H9 (cell line): ENCODE data around the gene F12. TPM values are rescaled to one million over a fixed set of nuclear protein-coding genes. Genes with fewer than 3 reads are reported as not detected.
A peak's percentile ranks its signal among the peaks of the same experiment; 100 is the strongest.

Experiments used
- DNase-seq: peaks from one replicate; pipeline ENCODE4 v3.0.0-alpha.2; 2017
- H2AFZ ChIP-seq: one replicate; pipeline ENCODE4 v1.6.1; 2013; ENCODE audit warnings: mild to moderate bottlenecking, low read length, control low read depth, moderate library complexity
- H2AK5ac ChIP-seq: 2 replicates; pipeline ENCODE4 v1.6.1; 2013; ENCODE audit warnings: low read length, control low read depth, mixed read lengths; ENCODE audit not compliant: insufficient read length
- H2BK120ac ChIP-seq: one replicate; pipeline ENCODE4 v1.6.1; 2013; ENCODE audit warnings: low read depth, mild to moderate bottlenecking, low read length, control low read depth, inconsistent platforms; ENCODE audit not compliant: poor library complexity, severe bottlenecking
- H2BK12ac ChIP-seq: 2 replicates; pipeline ENCODE4 v1.6.1; 2013; ENCODE audit warnings: low read length, control low read depth, mixed read lengths, low read depth; ENCODE audit not compliant: insufficient read length
- H2BK15ac ChIP-seq: 2 replicates; pipeline ENCODE4 v1.6.1; 2013; ENCODE audit warnings: low read depth, low read length, control low read depth
- H2BK20ac ChIP-seq: one replicate; pipeline ENCODE4 v1.6.1; 2013; ENCODE audit warnings: low read depth, mild to moderate bottlenecking, low read length, control low read depth, inconsistent platforms; ENCODE audit not compliant: poor library complexity, severe bottlenecking
- H2BK5ac ChIP-seq: 2 replicates; pipeline ENCODE4 v1.6.1; 2013; ENCODE audit warnings: low read length, control low read depth, mixed read lengths; ENCODE audit not compliant: insufficient read length
- H3K14ac ChIP-seq: 2 replicates; pipeline ENCODE4 v1.6.1; 2013; ENCODE audit warnings: low read length, control low read depth; ENCODE audit not compliant: insufficient read depth
- H3K18ac ChIP-seq: 2 replicates; pipeline ENCODE4 v1.6.1; 2013; ENCODE audit warnings: low read depth, mild to moderate bottlenecking, mixed read lengths, low read length, control low read depth; ENCODE audit not compliant: insufficient read length
- H3K23ac ChIP-seq: 2 replicates; pipeline ENCODE4 v1.6.1; 2013; ENCODE audit warnings: low read length, control low read depth, mixed read lengths, low read depth; ENCODE audit not compliant: insufficient read length
- H3K23me2 ChIP-seq: 2 replicates; pipeline ENCODE4 v1.6.1; 2013; ENCODE audit warnings: low read depth, mild to moderate bottlenecking, mixed read lengths, low read length, control low read depth; ENCODE audit not compliant: insufficient read length, poor library complexity, severe bottlenecking
- H3K27ac ChIP-seq: 2 replicates; pipeline ENCODE4 v1.5.1; 2013; ENCODE audit warnings: low read length, control low read depth, mixed read lengths, low read depth; ENCODE audit not compliant: insufficient read length
- H3K27me3 ChIP-seq: 2 replicates; pipeline ENCODE4 v1.6.1; 2013; ENCODE audit warnings: low read length, control low read depth, inconsistent platforms; ENCODE audit not compliant: insufficient read depth
- H3K4ac ChIP-seq: 2 replicates; pipeline ENCODE4 v1.6.1; 2013; ENCODE audit warnings: low read depth, mild to moderate bottlenecking, control low read depth, inconsistent platforms, low read length, moderate library complexity
- H3K4me1 ChIP-seq: 2 replicates; pipeline ENCODE4 v1.6.1; 2013; ENCODE audit warnings: low read length, control low read depth, inconsistent platforms; ENCODE audit not compliant: insufficient read depth
- H3K4me2 ChIP-seq: 2 replicates; pipeline ENCODE4 v1.6.1; 2013; ENCODE audit warnings: low read length, control low read depth, mixed read lengths; ENCODE audit not compliant: insufficient read length, insufficient read depth
- H3K56ac ChIP-seq: 2 replicates; pipeline ENCODE4 v1.6.1; 2013; ENCODE audit warnings: low read depth, mild to moderate bottlenecking, mixed read lengths, low read length, control low read depth; ENCODE audit not compliant: insufficient read length
- H3K79me1 ChIP-seq: 2 replicates; pipeline ENCODE4 v1.6.1; 2013; ENCODE audit warnings: low read depth, mild to moderate bottlenecking, moderate library complexity, low read length, control low read depth, inconsistent platforms; ENCODE audit not compliant: insufficient read depth, poor library complexity, severe bottlenecking
- H3K79me2 ChIP-seq: 2 replicates; pipeline ENCODE4 v1.6.1; 2013; ENCODE audit warnings: low read length, control low read depth, inconsistent platforms; ENCODE audit not compliant: insufficient read depth
- H3K9ac ChIP-seq: 2 replicates; pipeline ENCODE4 v1.6.1; 2013; ENCODE audit warnings: low read length, control low read depth, mixed read lengths; ENCODE audit not compliant: insufficient read length; ENCODE audit errors: extremely low read depth
- H3K9me3 ChIP-seq: one replicate; pipeline ENCODE4 v1.6.1; 2013; ENCODE audit warnings: low read depth, low read length, inconsistent platforms; ENCODE audit not compliant: control insufficient read depth
- H3T11ph ChIP-seq: one replicate; pipeline ENCODE4 v1.6.1; 2013; ENCODE audit warnings: mild to moderate bottlenecking, low read length, control low read depth, inconsistent platforms
- H4K20me1 ChIP-seq: one replicate; pipeline ENCODE4 v1.6.1; 2013; ENCODE audit not compliant: control insufficient read depth, insufficient read length, insufficient read depth
- H4K5ac ChIP-seq: 2 replicates; pipeline ENCODE4 v1.6.1; 2013; ENCODE audit warnings: low read depth, mild to moderate bottlenecking, mixed read lengths, low read length, control low read depth; ENCODE audit not compliant: insufficient read length
- H4K8ac ChIP-seq: replicated peaks from 2 replicates; pipeline ENCODE4 v1.6.1; 2013; ENCODE audit warnings: low read length, control low read depth, mixed read lengths, low read depth; ENCODE audit not compliant: insufficient read length
- H4K91ac ChIP-seq: 2 replicates; pipeline ENCODE4 v1.6.1; 2013; ENCODE audit warnings: low read depth, mild to moderate bottlenecking, moderate library complexity, mixed read lengths, low read length, control low read depth; ENCODE audit not compliant: insufficient read length
- H3K27ac Mint-ChIP-seq, 3 experiments: 2 replicates in 2 of 3; 3 replicates in 1 of 3; pipeline ENCODE4 v1.8.0; 2020 to 2021; ENCODE audit warnings: mixed read lengths in 3 of 3, mild to moderate bottlenecking in 1 of 3, moderate library complexity in 1 of 3
- H3K27me3 Mint-ChIP-seq: 2 replicates; pipeline ENCODE4 v1.8.0; 2021; ENCODE audit warnings: low read depth, mild to moderate bottlenecking, moderate library complexity, mixed read lengths
- H3K36me3 Mint-ChIP-seq, 3 experiments: 2 replicates in 2 of 3; 3 replicates in 1 of 3; pipeline ENCODE4 v1.8.0; 2020 to 2021; ENCODE audit warnings: low read depth in 3 of 3, mixed read lengths in 3 of 3; ENCODE audit not compliant: insufficient read depth in 1 of 3
- H3K4me1 Mint-ChIP-seq, 2 experiments: 2 replicates each; pipeline ENCODE4 v1.8.0; 2020; ENCODE audit warnings: mixed read lengths in 2 of 2
- H3K4me3 Mint-ChIP-seq, 2 experiments: 2 replicates in 1 of 2; 3 replicates in 1 of 2; pipeline ENCODE4 v1.8.0; 2020 to 2021; ENCODE audit warnings: mild to moderate bottlenecking in 2 of 2, mixed read lengths in 2 of 2, moderate library complexity in 1 of 2
- H3K9me3 Mint-ChIP-seq, 2 experiments: 2 replicates in 1 of 2; 3 replicates in 1 of 2; pipeline ENCODE4 v1.8.0; 2020; ENCODE audit warnings: mild to moderate bottlenecking in 2 of 2, mixed read lengths in 2 of 2, moderate library complexity in 1 of 2
- CTCF ChIP-seq: fragments of 200-600 bp; sonication (generic); conservative IDR thresholded peaks from 3 replicates; pipeline ENCODE4 v1.8.0; 2021; ENCODE audit warnings: antibody characterized with exemption, mild to moderate bottlenecking
- WGBS: extraction: QIAGEN DNeasy Blood & Tissue Kit; methylation state at CpG from one replicate; pipeline ENCODE4 v1.1.7; 2013; ENCODE audit warnings: missing lambda C conversion rate, low lambda C conversion rate, mixed read lengths; ENCODE audit not compliant: insufficient read length; ENCODE audit errors: extremely low coverage; 5-methylcytosine and 5-hydroxymethylcytosine counted together
- total RNA-seq: library from RNA; stranded (reverse); gene quantifications from 2 replicates; pipeline ENCODE4 v1.2.1, GENCODE V29; 2021

F12 gene
- total RNA-seq, 1 experiment from 2014 or later: 3.5 TPM

GRCh38 chr5:177427919-177428573, 18.7 kb upstream of the F12 start:
- Histone ChIP-seq H2AFZ (no peak overlapping the region), H3K27ac (no peak overlapping the region), H2BK15ac (no peak overlapping the region), H3K23me2 (peaks cover 4% of the 10 kb centered on the region), H3K4ac (no peak overlapping the region), H3K18ac (no peak overlapping the region), H4K5ac (no peak overlapping the region), H2BK120ac (no peak overlapping the region), H3K9ac (peak overlapping the region; percentile 71), H2BK12ac (no peak overlapping the region), H3K27me3 (no peaks in the 10 kb centered on the region), H4K91ac (no peak overlapping the region), H2BK20ac (no peak overlapping the region), H4K8ac (no peak overlapping the region), H3K4me2 (peak overlapping the region; percentile 70), H2BK5ac (no peak overlapping the region), H3K14ac (no peak overlapping the region), H3K79me2 (no peaks in the 10 kb centered on the region; the same call in 1 of the 2 replicates), H2AK5ac (no peak overlapping the region), H3K4me1 (no peaks in the 10 kb centered on the region; the same call in 1 of the 2 replicates), H3K23ac (no peak overlapping the region), H3K79me1 (no peaks in the 10 kb centered on the region), H3K56ac (no peak overlapping the region), H3T11ph (no peak overlapping the region), H3K9me3 (no peaks in the 10 kb centered on the region), H4K20me1 (peaks cover 2% of the 10 kb centered on the region)
- DNase-seq: no peak
- WGBS: no CpG with 5 or more reads among the region's 11 CpGs
- Mint-ChIP-seq H3K27ac (no peak overlapping the region), H3K36me3 (peaks cover 2 to 22% (median 20%) of the 10 kb centered on the region in 3 experiments; a peak in 6 of 7 replicates), H3K27me3 (peaks cover 5% of the 10 kb centered on the region; the same call in 1 of the 2 replicates), H3K4me1 (peaks cover 18 to 29% of the 10 kb centered on the region in 2 experiments), H3K4me3 (peak overlapping the region; percentile 77 to 85), H3K9me3 (no peaks in the 10 kb centered on the region)
- TF ChIP-seq CTCF: no peak
